ENCODE results near the gene GANC.

GANC gene

GRCh38 chr15:42385980-42386700 lies 113.1 kb downstream of the GANC start:
- no peak for TF ChIP-seq CTCF (conservative IDR thresholded peaks at IDR 0.05; ENCODE audit: low read depth, low read length)
- DNase-seq (ENCODE audit: low read depth): no peak
- no peak overlapping the region for H3K4me3 ChIP-seq (ENCODE audit: low read length)

- no peak for DNase-seq (ENCODE audit: low read depth)
- no peak for TF ChIP-seq CTCF (conservative IDR thresholded peaks at IDR 0.05; ENCODE audit: low read depth, low read length)
Measured at GRCh38 chr15:42387603-42388002, 114.6 kb downstream of the GANC start.

GRCh38 chr15:42392309-42393024 lies 119.5 kb downstream of the GANC start:
- TF ChIP-seq CTCF (conservative IDR thresholded peaks at IDR 0.05; ENCODE audit: low read depth, low read length): no peak
- H3K4me3 ChIP-seq (ENCODE audit: low read length): no peak overlapping the region
- no peak for DNase-seq (ENCODE audit: low read depth)

More at GRCh38 chr15:42387603-42388002, 114.6 kb downstream of the GANC start:
- no peak overlapping the region for H3K4me3 ChIP-seq (ENCODE audit: low read length)

GRCh38 chr15:42394106-42394505 lies 121.1 kb downstream of the GANC start:
- no peak for TF ChIP-seq CTCF (conservative IDR thresholded peaks at IDR 0.05; ENCODE audit: low read depth, low read length)
- DNase-seq (ENCODE audit: low read depth): no peak
- no peak overlapping the region for H3K4me3 ChIP-seq (ENCODE audit: low read length)

- no peak for DNase-seq (ENCODE audit: low read depth)
- TF ChIP-seq CTCF (conservative IDR thresholded peaks at IDR 0.05; ENCODE audit: low read depth, low read length): no peak
- no peak overlapping the region for H3K4me3 ChIP-seq (ENCODE audit: low read length)
Measured at GRCh38 chr15:42395838-42396237, 122.8 kb downstream of the GANC start.

GRCh38 chr15:42401544-42402454 lies 128.8 kb downstream of the GANC start:
- DNase-seq (ENCODE audit: low read depth): no peak
- no peak for TF ChIP-seq CTCF (conservative IDR thresholded peaks at IDR 0.05; ENCODE audit: low read depth, low read length)
- H3K4me3 ChIP-seq (ENCODE audit: low read length): no peak overlapping the region
